ENCODE results near the gene RAB40A.

Gene RAB40A

DNA sequence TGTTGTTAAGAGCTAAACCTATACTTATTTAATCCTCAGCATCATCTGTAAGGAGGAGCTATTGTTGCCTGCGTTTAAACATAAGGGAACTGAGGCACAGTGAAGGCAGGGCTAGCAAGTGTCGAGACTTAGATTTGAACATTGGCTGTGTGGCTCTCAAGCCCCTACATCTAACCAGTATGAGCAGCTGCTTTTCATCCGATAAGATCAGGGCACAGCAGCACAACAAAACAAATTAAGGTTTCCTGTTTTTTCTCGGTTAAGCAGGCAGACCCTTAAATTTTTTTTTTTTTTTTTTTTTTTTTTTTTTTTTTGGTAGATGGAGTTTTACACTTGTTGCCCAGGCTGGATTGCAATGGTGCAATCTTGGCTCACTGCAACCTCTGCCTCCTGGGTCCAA lies 35.6 kb downstream of the RAB40A start:
- TF ChIP-seq EZH2phosphoT487 (IDR thresholded peaks at IDR 0.05; ENCODE audit: borderline replicate concordance) = no peak
- TF ChIP-seq, protein P1, sequence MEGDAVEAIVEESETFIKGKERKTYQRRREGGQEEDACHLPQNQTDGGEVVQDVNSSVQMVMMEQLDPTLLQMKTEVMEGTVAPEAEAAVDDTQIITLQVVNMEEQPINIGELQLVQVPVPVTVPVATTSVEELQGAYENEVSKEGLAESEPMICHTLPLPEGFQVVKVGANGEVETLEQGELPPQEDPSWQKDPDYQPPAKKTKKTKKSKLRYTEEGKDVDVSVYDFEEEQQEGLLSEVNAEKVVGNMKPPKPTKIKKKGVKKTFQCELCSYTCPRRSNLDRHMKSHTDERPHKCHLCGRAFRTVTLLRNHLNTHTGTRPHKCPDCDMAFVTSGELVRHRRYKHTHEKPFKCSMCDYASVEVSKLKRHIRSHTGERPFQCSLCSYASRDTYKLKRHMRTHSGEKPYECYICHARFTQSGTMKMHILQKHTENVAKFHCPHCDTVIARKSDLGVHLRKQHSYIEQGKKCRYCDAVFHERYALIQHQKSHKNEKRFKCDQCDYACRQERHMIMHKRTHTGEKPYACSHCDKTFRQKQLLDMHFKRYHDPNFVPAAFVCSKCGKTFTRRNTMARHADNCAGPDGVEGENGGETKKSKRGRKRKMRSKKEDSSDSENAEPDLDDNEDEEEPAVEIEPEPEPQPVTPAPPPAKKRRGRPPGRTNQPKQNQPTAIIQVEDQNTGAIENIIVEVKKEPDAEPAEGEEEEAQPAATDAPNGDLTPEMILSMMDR (conservative IDR thresholded peaks at IDR 0.05; ENCODE audit: low read length) = no peak
- H3K79me2 ChIP-seq (ENCODE audit: insufficient read depth, low read length) = no peaks in the 10 kb centered on the region

GRCh38 chrX:103480526-103480925 lies 38.8 kb downstream of the RAB40A start:
- Histone ChIP-seq H3K9ac (ENCODE audit: low read depth, low read length, poor library complexity, severe bottlenecking) (no peak overlapping the region), H3K27me3 (ENCODE audit: insufficient read depth, low read length, poor library complexity, severe bottlenecking) (no peaks in the 10 kb centered on the region), H3K79me2 (ENCODE audit: insufficient read depth, low read length) (no peaks in the 10 kb centered on the region), H3K9me2 (replicated peaks; ENCODE audit: low read depth, low read length) (no peaks in the 10 kb centered on the region), H4K20me1 (ENCODE audit: insufficient read depth, low read length, poor library complexity, severe bottlenecking) (no peaks in the 10 kb centered on the region), H3K36me3 (ENCODE audit: insufficient read depth, low read length) (no peaks in the 10 kb centered on the region), H3K9me3 (ENCODE audit: insufficient read depth, low read depth, low read length) (no peaks in the 10 kb centered on the region), H3F3A (ENCODE audit: low read depth) (no peaks in the 10 kb centered on the region), H3K4me1 (ENCODE audit: insufficient read depth, low read length, poor library complexity, severe bottlenecking) (no peaks in the 10 kb centered on the region), H3K4me2 (ENCODE audit: low read depth, low read length, poor library complexity, severe bottlenecking) (no peak overlapping the region), H2AFZ (ENCODE audit: low read length) (no peak overlapping the region), H3K4me3 (ENCODE audit: low read length, poor library complexity, severe bottlenecking) (no peak overlapping the region)
- TF ChIP-seq EZH2phosphoT487 (IDR thresholded peaks at IDR 0.05; ENCODE audit: borderline replicate concordance) = no peak
- TF ChIP-seq, protein P1 (conservative IDR thresholded peaks at IDR 0.05; ENCODE audit: low read length) = no peak

More for the DNA sequence above, 35.6 kb downstream of the RAB40A start:
- no peaks in the 10 kb centered on the region for H3K36me3 ChIP-seq (ENCODE audit: insufficient read depth, low read length)
- H3K9ac ChIP-seq (ENCODE audit: low read depth, low read length, poor library complexity, severe bottlenecking) = no peak overlapping the region
- H3K9me2 ChIP-seq (replicated peaks; ENCODE audit: low read depth, low read length) = no peaks in the 10 kb centered on the region
- H3K4me2 ChIP-seq (ENCODE audit: low read depth, low read length, poor library complexity, severe bottlenecking) = no peak overlapping the region
- H2AFZ ChIP-seq (ENCODE audit: low read length) = no peak overlapping the region
- no peaks in the 10 kb centered on the region for H3K4me1 ChIP-seq (ENCODE audit: insufficient read depth, low read length, poor library complexity, severe bottlenecking)
- H3K9me3 ChIP-seq (ENCODE audit: insufficient read depth, low read depth, low read length) = no peaks in the 10 kb centered on the region
- no peaks in the 10 kb centered on the region for H4K20me1 ChIP-seq (ENCODE audit: insufficient read depth, low read length, poor library complexity, severe bottlenecking)
- no peaks in the 10 kb centered on the region for H3K27me3 ChIP-seq (ENCODE audit: insufficient read depth, low read length, poor library complexity, severe bottlenecking)
- H3F3A ChIP-seq (ENCODE audit: low read depth) = no peaks in the 10 kb centered on the region
- H3K4me3 ChIP-seq (ENCODE audit: low read length, poor library complexity, severe bottlenecking) = no peak overlapping the region

DNA sequence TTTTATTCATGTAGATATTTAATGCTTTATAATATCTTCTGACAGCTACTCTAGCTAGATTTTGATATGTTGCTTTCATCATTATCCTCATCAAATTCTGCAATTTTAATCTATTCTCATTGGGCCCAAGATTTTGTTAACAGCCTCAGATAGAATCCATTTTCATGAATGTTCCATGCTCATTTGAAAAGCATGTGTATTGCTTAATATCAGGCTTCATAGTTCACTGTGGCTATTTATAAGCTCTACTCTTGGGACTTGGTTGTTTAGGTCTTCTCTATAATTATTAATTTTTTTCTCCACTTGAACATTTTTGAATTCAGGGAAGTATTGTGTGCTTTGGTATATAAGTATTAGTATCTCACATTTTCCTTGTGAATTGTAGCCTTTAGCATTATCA lies 41.8 kb downstream of the RAB40A start:
- Histone ChIP-seq H3K9me2 (replicated peaks; ENCODE audit: low read depth, low read length) (no peaks in the 10 kb centered on the region), H4K20me1 (ENCODE audit: insufficient read depth, low read length, poor library complexity, severe bottlenecking) (no peaks in the 10 kb centered on the region), H3K9ac (ENCODE audit: low read depth, low read length, poor library complexity, severe bottlenecking) (no peak overlapping the region), H2AFZ (ENCODE audit: low read length) (no peak overlapping the region), H3K4me2 (ENCODE audit: low read depth, low read length, poor library complexity, severe bottlenecking) (no peak overlapping the region), H3K79me2 (ENCODE audit: insufficient read depth, low read length) (no peaks in the 10 kb centered on the region), H3F3A (ENCODE audit: low read depth) (no peaks in the 10 kb centered on the region), H3K4me1 (ENCODE audit: insufficient read depth, low read length, poor library complexity, severe bottlenecking) (no peaks in the 10 kb centered on the region), H3K36me3 (ENCODE audit: insufficient read depth, low read length) (no peaks in the 10 kb centered on the region), H3K9me3 (ENCODE audit: insufficient read depth, low read depth, low read length) (no peaks in the 10 kb centered on the region), H3K27me3 (ENCODE audit: insufficient read depth, low read length, poor library complexity, severe bottlenecking) (no peaks in the 10 kb centered on the region), H3K4me3 (ENCODE audit: low read length, poor library complexity, severe bottlenecking) (no peak overlapping the region)
- TF ChIP-seq EZH2phosphoT487 (IDR thresholded peaks at IDR 0.05; ENCODE audit: borderline replicate concordance) = no peak
- TF ChIP-seq, protein P1 (conservative IDR thresholded peaks at IDR 0.05; ENCODE audit: low read length) = no peak

Data from Loucy (cell line).